AG04449 (cell line): ENCODE data around the gene EPHA6.
"Not testable (repeated sequence)": the region's sequence is repeated elsewhere in the genome, so short reads cannot be mapped to it uniquely, and the experiment has no call there.

Experiments used
- CTCF ChIA-PET: fragments of 350-600 bp; formaldehyde crosslinking; extraction: SDS; loops from one replicate; lab custom pipeline; 2021; ENCODE audit warnings: antibody characterized with exemption; lab: Yijun Ruan, JAX
- POLR2A ChIA-PET: fragments of 400-600, 350-600 bp; formaldehyde crosslinking; extraction: SDS; loops from one replicate; lab custom pipeline; 2020; ENCODE audit warnings: antibody characterized with exemption, inconsistent platforms; lab: Yijun Ruan, JAX
- DNase-seq: peaks from one replicate; pipeline ENCODE4 v3.0.0-alpha.2; 2010; ENCODE audit warnings: low read depth, low spot score
- H3K4me3 ChIP-seq: 2 replicates; pipeline ENCODE4 v1.5.1; 2011; ENCODE audit warnings: low read depth, mild to moderate bottlenecking, control low read depth, low read length
- CTCF ChIP-seq: IDR thresholded peaks from one replicate; pipeline ENCODE4 v1.5.1; 2011; ENCODE audit warnings: mild to moderate bottlenecking, moderate library complexity, low read length, control low read depth, inconsistent platforms; ENCODE audit not compliant: insufficient read depth; ENCODE audit errors: missing control alignments

The EPHA6 gene

GRCh38 chr3:97530691-97531090, 716.3 kb downstream of the EPHA6 start:
- DNase-seq: no peak
- ChIA-PET POLR2A (no interaction called here), CTCF (no interaction called here)
- no peak for TF ChIP-seq CTCF
- no peak overlapping the region for H3K4me3 ChIP-seq

GRCh38 chr3:97547573-97547972, 733.2 kb downstream of the EPHA6 start:
- CTCF ChIA-PET, POLR2A ChIA-PET, DNase-seq, H3K4me3 ChIP-seq: not testable (repeated sequence)

- DNase-seq: no peak
- POLR2A ChIA-PET: no interaction called here
- no peak for TF ChIP-seq CTCF
- no peak overlapping the region for H3K4me3 ChIP-seq
- CTCF ChIA-PET: no interaction called here
Measured at GRCh38 chr3:97550408-97550807, 736.0 kb downstream of the EPHA6 start.

GRCh38 chr3:97552186-97552585, 737.8 kb downstream of the EPHA6 start:
- H3K4me3 ChIP-seq: no peak overlapping the region
- TF ChIP-seq CTCF: no peak
- ChIA-PET CTCF (no interaction called here), POLR2A (no interaction called here)
- no peak for DNase-seq

- TF ChIP-seq CTCF: no peak
- ChIA-PET CTCF (no interaction called here), POLR2A (no interaction called here)
- no peak for DNase-seq
- no peak overlapping the region for H3K4me3 ChIP-seq
Measured at GRCh38 chr3:97575742-97576141, 761.3 kb downstream of the EPHA6 start.

- POLR2A ChIA-PET: no interaction called here
Measured at GRCh38 chr3:97576221-97576620, 761.8 kb downstream of the EPHA6 start.

More at GRCh38 chr3:97576221-97576620, 761.8 kb downstream of the EPHA6 start:
- no peak for DNase-seq
- no peak for TF ChIP-seq CTCF
- CTCF ChIA-PET: no interaction called here
- H3K4me3 ChIP-seq: no peak overlapping the region
